Stimulated activated CD4-positive, alpha-beta T cell treated with anti-CD3 and anti-CD28 coated beads, TNF-alpha, amount 100 ng/mL, for 1 hour (primary cell): ENCODE measurements around the gene HOXC11.

ENCODE experiments used
- DNase-seq, 3 donors: peaks; one replicate each; pipeline ENCODE4 v3.0.0-alpha.2; 2020; ENCODE audit warnings: low read depth in 3 of 3, low spot score in 1 of 3

Gene HOXC11

DNA sequence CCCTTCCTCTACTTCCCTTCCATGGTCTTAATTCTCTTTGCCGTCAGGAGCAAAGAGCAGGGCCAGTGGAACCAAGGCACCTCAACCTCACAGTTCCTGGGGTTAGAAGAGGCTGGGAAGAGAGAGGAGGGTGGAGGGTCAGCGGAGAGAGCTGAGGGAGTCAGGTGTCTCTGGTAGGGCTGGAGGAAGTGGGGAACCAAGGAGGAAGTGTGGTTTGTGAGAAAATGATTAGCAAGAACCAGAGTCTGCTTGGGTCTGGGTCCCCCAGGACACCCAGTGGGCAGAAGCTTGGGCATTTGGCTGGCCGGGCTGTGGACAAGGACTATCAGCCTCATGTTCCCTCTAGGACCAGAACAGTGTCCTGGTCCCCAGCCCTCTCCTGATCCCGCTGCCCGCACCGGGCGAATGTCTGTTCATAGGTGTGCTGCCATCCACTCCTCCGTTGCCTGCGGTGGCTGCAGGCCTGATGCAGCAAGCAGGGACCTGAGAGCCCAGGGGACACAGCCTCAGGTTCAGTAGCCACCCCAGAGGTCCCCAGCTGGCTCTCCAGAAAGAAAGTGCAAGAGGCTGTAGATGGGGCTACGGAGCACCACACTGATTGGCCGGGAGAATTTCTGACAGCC lies 15.9 kb upstream of the HOXC11 start:
- no peak for DNase-seq

DNA sequence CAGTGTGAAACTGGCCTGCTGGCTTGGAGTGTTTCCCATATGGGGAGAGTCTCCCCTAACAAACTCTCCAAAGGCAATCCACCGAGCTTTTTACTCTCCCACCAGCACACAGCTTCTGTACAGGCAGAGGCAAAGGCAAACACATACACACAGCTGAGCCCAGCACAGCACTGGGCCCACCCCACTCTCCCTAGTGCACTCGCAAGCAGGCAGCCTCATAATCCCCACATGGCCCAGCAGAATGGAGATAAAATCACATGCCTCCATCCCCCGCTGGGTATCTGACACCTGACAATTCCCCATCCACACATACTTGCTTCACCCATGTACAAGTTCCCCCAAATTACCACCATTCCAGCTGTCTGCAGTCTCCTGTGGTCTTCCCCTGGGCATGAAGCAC lies 14.8 kb upstream of the HOXC11 start:
- no peak for DNase-seq

DNA sequence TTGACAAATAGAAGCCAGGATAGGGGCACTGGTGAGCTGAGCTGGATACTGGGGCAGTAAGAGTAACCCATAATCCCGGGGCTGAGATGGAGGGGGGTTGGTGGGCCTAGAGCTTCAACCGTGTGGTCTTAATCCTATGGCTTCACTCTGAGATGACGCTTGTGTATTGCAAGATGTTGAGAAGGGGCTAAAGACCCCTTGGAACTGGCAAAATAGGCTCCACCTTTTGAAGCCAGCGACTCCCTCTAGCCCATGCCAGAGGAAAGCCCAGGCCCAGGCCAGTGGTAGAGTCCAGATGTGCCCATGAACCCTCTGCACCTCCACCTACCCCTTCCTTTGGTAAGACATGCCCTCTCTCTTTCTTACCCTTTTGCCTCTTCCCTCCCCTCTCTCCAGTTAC lies 13.6 kb upstream of the HOXC11 start:
- DNase-seq: no peak

GRCh38 chr12:53960187-53961024 lies 12.5 kb upstream of the HOXC11 start:
- no peak for DNase-seq

DNA sequence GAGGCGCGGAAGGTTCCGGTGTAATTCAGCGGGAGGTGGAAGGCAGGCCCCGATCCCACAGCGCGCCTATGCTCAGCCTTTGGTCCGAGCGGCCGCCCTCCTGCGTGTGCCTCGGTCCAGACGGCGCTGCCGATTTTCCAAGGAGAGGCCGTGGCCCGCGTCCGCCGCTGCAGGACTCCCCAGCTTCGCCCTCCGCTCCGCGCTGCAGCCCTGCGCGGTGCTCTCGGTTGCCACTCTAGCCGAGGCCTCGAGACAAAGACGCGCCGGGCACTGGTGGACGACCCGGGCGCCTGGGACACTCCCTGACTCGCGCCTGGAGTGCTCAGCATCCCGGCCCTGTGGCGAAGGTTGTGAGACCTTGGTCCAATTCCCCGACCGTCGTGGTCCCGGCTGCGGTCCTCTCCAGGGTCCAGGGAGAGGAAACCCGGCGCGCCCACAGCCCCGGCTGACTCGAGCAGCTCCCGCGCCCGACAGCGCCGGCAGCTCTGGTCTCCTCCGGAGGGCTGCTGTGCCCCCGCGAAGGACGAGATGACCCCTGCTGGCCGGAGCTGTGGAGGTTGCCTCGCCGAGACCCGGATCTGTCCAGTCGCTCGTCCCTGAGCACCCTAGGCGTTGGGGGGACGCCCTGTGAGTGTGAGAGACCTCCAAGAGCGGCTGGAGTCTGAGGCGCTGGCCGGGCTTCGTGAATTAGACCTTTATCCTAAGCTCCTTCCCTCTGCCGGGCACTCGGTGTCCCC lies 11.7 kb upstream of the HOXC11 start:
- no peak for DNase-seq

DNA sequence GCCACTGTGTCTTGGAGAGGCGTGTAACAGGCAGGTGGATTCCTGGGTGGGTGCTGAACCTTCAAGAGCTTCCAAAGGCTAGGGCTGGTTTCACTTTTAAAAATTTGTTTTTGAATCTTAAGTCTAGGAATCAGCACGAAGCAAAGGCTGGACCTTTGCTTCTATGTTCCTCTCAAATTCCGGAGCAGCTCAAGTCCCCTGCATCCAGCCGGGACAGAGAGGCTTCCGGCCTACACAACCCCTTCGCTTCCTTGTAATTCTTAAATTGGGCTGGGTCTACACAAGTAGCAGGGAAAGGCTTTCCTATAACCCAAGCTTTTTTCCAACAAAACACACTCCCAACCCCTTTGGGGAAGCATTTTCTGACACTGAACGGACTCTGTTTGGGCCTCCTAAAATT lies 9.9 kb upstream of the HOXC11 start:
- DNase-seq: no peak

- no peak for DNase-seq
Measured at GRCh38 chr12:53963434-53964314, 9.3 kb upstream of the HOXC11 start.

- no peak for DNase-seq
Measured at GRCh38 chr12:53964315-53964713, 8.6 kb upstream of the HOXC11 start.

DNA sequence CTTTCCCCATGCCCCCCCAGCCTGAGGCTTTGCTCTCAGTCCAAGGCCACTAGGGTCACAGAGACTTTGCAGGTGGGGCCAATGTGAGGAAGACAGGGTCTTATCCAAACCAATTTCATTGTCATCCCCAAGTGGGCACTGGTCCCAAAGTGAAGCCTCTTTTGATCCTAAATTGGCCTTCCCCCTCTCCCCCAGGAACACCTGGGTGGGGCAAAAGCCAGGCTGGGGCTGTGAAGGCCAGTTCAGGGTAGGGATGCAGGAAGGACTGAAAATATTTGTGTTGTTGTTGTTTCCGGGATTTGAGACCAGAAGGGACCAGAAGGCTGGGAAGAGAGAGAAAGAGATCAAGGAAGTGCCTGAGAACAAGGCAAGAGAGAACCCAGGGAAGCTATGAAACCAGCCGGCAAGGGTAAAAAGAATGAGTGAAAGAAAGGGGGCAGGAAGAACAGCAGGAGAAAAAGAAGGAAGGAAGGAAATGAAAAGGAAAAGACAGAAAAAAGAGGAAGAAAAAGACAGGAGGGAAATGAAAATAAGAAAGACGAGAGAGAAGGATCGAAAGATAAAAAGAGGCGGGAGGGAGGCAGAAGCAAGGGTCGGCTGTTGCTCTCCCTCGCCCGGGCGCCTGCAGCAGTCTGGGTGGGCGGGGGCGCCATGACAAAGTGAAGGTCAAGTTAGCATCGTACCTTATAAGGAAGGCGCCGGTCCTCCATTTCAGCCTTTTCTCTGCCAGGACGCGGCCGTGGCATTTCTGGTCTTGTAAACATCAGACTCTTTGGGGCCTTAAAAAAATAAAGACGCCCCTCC lies 7.4 kb upstream of the HOXC11 start:
- DNase-seq: no peak

- no peak for DNase-seq
Measured at GRCh38 chr12:53966085-53966384, 6.9 kb upstream of the HOXC11 start.

GRCh38 chr12:53966385-53967133 lies 6.4 kb upstream of the HOXC11 start:
- DNase-seq: no peak

DNA sequence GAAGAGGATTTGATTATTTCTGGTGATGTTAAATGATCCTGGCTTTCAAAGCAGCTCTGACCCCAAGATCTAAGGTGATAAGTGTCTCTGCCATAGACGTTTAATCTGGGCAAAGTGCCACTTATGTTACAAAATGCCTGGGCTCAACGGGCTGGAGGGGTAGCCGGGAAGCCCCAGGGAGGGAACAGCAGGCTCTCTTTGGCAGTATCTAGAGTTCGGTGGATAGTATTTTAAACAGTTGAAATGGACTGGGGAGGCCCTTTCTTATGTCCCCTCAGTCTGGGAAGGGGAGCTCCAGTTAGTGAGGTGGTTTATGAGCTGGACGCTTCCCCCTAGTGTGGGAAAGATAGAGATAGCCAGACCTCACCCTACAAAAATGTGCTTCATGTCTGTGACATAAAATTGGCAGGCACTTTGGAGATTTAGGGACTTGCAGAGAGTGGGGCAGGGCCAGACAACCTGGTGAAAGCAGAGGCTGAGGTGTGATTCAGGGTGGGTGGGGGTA lies 5.5 kb upstream of the HOXC11 start:
- DNase-seq: no peak

GRCh38 chr12:53968214-53969127 lies 4.5 kb upstream of the HOXC11 start:
- DNase-seq: no peak

- no peak for DNase-seq
Measured at GRCh38 chr12:53969588-53970259, 3.2 kb upstream of the HOXC11 start.

DNA sequence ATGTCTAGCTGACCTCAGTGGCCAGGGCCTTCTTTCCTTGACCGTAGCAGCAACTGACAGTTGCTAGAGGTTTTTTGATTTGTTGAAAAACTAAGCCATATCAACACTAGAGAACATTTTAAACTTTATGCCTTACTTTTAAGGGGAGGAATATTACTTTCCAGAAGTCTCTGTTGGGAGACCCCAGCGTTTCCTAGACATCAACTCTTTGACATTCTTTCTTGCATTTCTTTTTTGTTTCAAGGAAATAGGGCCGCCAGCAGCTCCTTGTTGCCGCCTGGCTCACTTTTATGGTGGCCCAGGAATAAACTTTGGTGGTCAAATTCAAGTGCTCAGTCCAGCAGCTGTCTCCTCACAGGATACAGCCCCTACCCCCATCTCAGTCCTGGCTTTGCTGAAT lies 2.5 kb upstream of the HOXC11 start:
- DNase-seq: no peak

DNA sequence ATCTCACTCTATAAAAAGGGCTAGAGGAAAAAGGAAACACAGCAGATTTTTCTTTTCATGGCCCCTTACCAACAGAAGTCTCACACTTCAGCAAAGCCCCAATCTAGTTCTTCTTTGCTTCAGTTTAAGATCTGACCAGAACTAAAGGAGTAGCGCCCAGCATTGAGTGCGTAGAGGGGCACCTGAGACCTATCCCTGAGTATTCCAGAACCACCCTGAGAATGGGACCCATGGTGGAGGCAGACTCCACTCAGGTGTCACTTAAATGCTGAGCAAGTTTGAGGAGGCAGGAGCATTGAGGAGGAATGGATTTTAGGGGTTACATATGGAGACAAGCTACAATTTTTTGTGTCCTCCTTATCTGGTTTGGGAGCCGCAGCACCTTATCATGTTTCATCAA lies 1.8 kb upstream of the HOXC11 start:
- DNase-seq: no peak

- DNase-seq: no peak
Measured at GRCh38 chr12:53971686-53972085, 1.2 kb upstream of the HOXC11 start.

DNA sequence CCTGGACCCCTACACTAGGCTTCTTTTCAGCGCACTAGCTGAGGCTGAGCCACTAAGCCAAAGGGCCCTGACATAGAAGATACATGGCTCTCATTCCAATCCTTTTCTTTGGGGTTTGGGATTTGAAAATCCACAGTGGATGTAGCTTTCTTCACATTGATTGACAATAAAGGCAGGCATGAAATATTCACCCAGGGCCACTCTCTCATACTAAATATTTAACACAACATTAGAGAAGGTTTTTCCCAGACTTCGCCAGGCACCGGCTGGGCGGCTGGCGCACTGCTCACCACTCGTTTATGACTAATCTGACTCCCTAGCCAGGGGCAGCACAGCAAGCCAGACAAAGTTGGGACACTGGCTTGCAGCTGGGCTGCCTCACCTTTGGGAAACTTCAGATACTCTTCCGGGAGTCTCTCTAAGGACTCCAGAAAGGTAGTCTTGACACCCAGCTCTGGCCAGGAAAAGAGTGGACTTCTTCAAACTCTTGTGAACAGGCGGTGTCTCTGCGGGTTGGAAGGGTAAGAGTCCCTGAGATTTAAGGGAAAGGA lies 699 bp upstream of the HOXC11 start:
- DNase-seq: no peak
